HL-60 (cell line): ENCODE data around the gene GAK.

Experiments
- DNase-seq, 2 experiments: peaks; one replicate each; pipeline ENCODE4 v3.0.0-alpha.2; 2010 to 2020; ENCODE audit warnings: low read depth in 1 of 2, low spot score in 1 of 2
- H3K27ac ChIP-seq: fragments of 250-450 bp; sonication (Bioruptor Pico); replicated peaks from 2 replicates; pipeline ENCODE4 v1.5.1; 2020; ENCODE audit warnings: mild to moderate bottlenecking, moderate library complexity
- H3K27me3 ChIP-seq: fragments of 250-450 bp; sonication (Bioruptor Pico); 2 replicates; pipeline ENCODE4 v1.5.1; 2021; ENCODE audit warnings: mild to moderate bottlenecking, moderate library complexity; ENCODE audit not compliant: insufficient read depth, poor library complexity, severe bottlenecking
- H3K4me3 ChIP-seq: replicated peaks from 2 replicates; pipeline ENCODE4 v1.5.1; 2011; ENCODE audit warnings: mild to moderate bottlenecking, control low read depth, low read length; ENCODE audit not compliant: insufficient read depth
- GABPA ChIP-seq: IDR thresholded peaks from 2 replicates; pipeline ENCODE4 v1.6.1; 2012; ENCODE audit warnings: low read depth
- POLR2AphosphoS5 ChIP-seq: IDR thresholded peaks from 2 replicates; pipeline ENCODE4 v1.6.1; 2012; ENCODE audit warnings: low read depth
- SPI1 ChIP-seq: IDR thresholded peaks from 2 replicates; pipeline ENCODE4 v1.6.1; 2012; ENCODE audit warnings: low read depth, mild to moderate bottlenecking, borderline replicate concordance
- TF ChIP-seq, protein P1 (sequence below): IDR thresholded peaks from one replicate; pipeline ENCODE4 v1.5.1; 2011; ENCODE audit warnings: low read length, control low read depth, inconsistent platforms; ENCODE audit not compliant: insufficient read depth
- TF ChIP-seq, protein P2 (sequence below): IDR thresholded peaks from 2 replicates; pipeline ENCODE4 v1.6.1; 2012; ENCODE audit warnings: low read depth; ENCODE audit not compliant: insufficient replicate concordance

Gene GAK

DNA sequence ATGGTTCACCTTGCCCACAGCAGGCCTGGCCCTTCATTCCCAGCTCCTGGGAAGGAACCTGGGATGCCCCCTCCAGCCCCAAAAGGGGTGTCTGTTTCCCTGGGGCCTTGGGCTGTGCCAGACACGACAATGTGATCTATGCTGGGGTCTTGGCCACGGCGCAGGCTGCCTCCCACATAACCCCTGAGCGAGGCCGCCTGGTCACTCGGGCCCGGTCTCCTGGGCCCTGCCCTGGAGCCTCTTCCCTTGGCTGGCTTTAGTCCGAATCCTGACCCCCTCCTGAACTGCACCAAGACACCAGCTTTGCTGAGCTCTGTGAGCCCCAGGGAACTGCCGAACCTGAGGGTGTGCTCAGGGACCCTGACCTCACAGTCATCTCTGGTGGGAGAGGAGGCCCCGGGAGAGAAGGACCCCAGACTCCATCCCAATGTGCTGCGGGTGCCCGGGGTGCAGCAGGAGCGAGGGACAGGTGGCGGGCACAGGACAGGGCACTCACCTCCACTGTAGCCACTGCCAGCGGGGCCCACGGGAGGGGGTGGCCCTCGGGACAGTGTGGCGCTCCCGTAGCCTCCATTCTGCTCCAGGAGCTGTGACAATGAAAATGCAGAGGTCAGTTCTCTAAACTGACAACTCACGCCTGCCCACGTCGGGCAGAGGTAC, 42.0 kb downstream of the GAK start:
- Histone ChIP-seq H3K4me3 (no peak overlapping the region), H3K27me3 (no peaks in the 10 kb centered on the region), H3K27ac (no peak overlapping the region)
- no peak for DNase-seq
- no peak for TF ChIP-seq GABPA
- no peak for TF ChIP-seq POLR2AphosphoS5
- no peak for TF ChIP-seq SPI1
- TF ChIP-seq, protein P1, sequence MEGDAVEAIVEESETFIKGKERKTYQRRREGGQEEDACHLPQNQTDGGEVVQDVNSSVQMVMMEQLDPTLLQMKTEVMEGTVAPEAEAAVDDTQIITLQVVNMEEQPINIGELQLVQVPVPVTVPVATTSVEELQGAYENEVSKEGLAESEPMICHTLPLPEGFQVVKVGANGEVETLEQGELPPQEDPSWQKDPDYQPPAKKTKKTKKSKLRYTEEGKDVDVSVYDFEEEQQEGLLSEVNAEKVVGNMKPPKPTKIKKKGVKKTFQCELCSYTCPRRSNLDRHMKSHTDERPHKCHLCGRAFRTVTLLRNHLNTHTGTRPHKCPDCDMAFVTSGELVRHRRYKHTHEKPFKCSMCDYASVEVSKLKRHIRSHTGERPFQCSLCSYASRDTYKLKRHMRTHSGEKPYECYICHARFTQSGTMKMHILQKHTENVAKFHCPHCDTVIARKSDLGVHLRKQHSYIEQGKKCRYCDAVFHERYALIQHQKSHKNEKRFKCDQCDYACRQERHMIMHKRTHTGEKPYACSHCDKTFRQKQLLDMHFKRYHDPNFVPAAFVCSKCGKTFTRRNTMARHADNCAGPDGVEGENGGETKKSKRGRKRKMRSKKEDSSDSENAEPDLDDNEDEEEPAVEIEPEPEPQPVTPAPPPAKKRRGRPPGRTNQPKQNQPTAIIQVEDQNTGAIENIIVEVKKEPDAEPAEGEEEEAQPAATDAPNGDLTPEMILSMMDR, result no peak
- TF ChIP-seq, protein P2, sequence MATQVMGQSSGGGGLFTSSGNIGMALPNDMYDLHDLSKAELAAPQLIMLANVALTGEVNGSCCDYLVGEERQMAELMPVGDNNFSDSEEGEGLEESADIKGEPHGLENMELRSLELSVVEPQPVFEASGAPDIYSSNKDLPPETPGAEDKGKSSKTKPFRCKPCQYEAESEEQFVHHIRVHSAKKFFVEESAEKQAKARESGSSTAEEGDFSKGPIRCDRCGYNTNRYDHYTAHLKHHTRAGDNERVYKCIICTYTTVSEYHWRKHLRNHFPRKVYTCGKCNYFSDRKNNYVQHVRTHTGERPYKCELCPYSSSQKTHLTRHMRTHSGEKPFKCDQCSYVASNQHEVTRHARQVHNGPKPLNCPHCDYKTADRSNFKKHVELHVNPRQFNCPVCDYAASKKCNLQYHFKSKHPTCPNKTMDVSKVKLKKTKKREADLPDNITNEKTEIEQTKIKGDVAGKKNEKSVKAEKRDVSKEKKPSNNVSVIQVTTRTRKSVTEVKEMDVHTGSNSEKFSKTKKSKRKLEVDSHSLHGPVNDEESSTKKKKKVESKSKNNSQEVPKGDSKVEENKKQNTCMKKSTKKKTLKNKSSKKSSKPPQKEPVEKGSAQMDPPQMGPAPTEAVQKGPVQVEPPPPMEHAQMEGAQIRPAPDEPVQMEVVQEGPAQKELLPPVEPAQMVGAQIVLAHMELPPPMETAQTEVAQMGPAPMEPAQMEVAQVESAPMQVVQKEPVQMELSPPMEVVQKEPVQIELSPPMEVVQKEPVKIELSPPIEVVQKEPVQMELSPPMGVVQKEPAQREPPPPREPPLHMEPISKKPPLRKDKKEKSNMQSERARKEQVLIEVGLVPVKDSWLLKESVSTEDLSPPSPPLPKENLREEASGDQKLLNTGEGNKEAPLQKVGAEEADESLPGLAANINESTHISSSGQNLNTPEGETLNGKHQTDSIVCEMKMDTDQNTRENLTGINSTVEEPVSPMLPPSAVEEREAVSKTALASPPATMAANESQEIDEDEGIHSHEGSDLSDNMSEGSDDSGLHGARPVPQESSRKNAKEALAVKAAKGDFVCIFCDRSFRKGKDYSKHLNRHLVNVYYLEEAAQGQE, result no peak

DNA sequence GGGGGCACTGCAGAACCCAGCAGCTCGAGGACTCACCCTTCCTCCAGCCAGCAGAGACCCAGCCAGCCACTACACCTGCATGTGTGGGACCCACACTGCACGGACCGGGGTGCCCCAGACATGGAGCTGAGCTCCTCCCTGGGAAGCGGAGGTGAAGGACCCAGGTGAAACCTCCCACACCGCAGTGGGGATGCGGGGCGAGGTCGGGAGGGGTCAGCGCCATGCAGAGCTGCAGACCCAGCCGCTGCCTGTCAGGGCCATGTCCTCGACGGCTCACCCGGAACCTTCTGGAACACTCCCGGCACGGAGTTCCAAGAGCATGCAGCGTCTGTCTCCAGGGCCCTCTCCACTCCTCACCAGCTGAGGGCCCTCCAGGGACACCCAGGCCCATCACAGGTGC, 42.6 kb downstream of the GAK start:
- Histone ChIP-seq H3K27me3 (no peaks in the 10 kb centered on the region), H3K27ac (no peak overlapping the region), H3K4me3 (no peak overlapping the region)
- no peak for TF ChIP-seq POLR2AphosphoS5
- TF ChIP-seq, protein P2, result no peak
- no peak for TF ChIP-seq GABPA
- no peak for TF ChIP-seq SPI1
- TF ChIP-seq, protein P1, result no peak
- no peak for DNase-seq

DNA sequence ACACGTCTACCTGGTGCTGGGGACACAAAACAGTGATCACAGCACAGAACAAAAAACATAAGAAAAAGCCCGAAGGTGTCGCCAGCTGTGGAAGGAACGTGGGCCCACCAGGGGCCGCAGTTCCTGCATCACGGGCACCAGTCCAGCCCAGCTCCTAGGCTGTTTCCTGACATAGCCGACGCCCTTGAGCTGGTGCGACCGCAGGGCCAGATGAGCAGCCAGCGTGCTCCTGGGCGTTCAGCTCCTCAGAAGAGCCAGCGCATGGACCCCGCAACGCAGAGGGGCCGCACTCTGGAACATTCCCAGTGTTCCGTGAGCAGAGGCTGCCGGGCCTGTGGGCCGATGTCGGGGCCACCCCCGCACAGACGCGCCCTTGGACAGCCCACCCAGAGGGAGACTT, 44.1 kb downstream of the GAK start:
- TF ChIP-seq SPI1, result no peak
- TF ChIP-seq, protein P1, result no peak
- no peak overlapping the region for H3K4me3 ChIP-seq
- H3K27me3 ChIP-seq, result no peaks in the 10 kb centered on the region
- no peak for DNase-seq
- H3K27ac ChIP-seq, result no peak overlapping the region

DNA sequence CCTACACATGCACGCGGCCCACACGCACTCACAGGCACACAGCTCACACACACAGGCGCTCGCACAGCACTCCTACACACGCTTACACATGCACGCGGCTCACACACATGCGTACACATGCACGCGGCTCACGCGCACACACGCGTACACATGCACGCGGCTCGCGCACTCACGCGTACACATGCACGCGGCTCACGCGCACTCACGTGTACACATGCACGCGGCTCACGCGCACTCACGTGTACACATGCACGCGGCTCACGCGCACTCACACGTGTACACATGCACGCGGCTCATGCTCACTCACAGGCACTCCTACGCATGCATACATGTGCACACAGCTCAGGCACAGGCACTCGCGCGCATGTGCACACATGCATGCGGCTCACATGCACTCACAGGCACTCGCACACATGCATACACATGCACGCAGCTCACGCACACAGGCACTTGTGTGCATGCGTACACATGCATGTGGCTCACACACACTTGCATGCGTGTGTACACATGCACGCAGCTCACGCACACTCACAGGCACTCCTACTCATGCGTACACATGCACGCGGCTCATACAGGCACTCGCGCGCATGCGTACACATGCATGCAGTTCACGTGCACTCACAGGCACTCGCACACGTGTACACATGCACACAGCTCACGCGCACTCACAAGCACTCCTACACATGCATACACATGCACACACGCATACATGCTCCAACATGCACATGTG, 44.9 kb downstream of the GAK start:
- no peak for DNase-seq
- TF ChIP-seq, protein P2, result no peak
- TF ChIP-seq GABPA (no peak), SPI1 (no peak), POLR2AphosphoS5 (0 out of 2 replicates have a peak, but pooled peaks have one; percentile 22)
- TF ChIP-seq, protein P1, result no peak
- Histone ChIP-seq H3K27ac (no peak overlapping the region), H3K4me3 (no peak overlapping the region), H3K27me3 (no peaks in the 10 kb centered on the region)
